CD4-positive, alpha-beta T cell treated with Interleukin-4 for 1 hour (primary cell): ENCODE results near the gene NAA60.
"Not testable (repeated sequence)": the region's sequence is repeated elsewhere in the genome, so short reads cannot be mapped to it uniquely, and the experiment has no call there.

Experiments
- DNase-seq, 2 donors: peaks; one replicate each; pipeline ENCODE4 v3.0.0-alpha.2; 2020 to 2022

The NAA60 gene

GRCh38 chr16:3465301-3465700 is 21.8 kb downstream of the NAA60 start:
- DNase-seq = no peak

GRCh38 chr16:3465911-3466584 is 22.6 kb downstream of the NAA60 start:
- no peak for DNase-seq

- no peak for DNase-seq
Observed at GRCh38 chr16:3467182-3467581, 23.7 kb downstream of the NAA60 start.

GRCh38 chr16:3467921-3468320 is 24.4 kb downstream of the NAA60 start:
- DNase-seq = no peak

- no peak for DNase-seq
Observed at GRCh38 chr16:3468501-3468900, 25.0 kb downstream of the NAA60 start.

GRCh38 chr16:3469736-3470135 is 26.3 kb downstream of the NAA60 start:
- no peak for DNase-seq

GRCh38 chr16:3470723-3471122 is 27.2 kb downstream of the NAA60 start:
- DNase-seq = no peak

- no peak for DNase-seq
Observed at GRCh38 chr16:3471518-3472176, 28.2 kb downstream of the NAA60 start.

- DNase-seq = no peak
Observed at GRCh38 chr16:3472878-3473595, 29.6 kb downstream of the NAA60 start.

- DNase-seq = not testable (repeated sequence)
Observed at GRCh38 chr16:3473596-3473943, 30.1 kb downstream of the NAA60 start.

- DNase-seq = no peak
Observed at GRCh38 chr16:3474136-3474779, 30.8 kb downstream of the NAA60 start.

GRCh38 chr16:3474870-3475269 is 31.4 kb downstream of the NAA60 start:
- not testable (repeated sequence) for DNase-seq

GRCh38 chr16:3475604-3476375 is 32.3 kb downstream of the NAA60 start:
- no peak for DNase-seq

- no peak for DNase-seq
Observed at GRCh38 chr16:3476409-3476808, 32.9 kb downstream of the NAA60 start.

- DNase-seq = no peak
Observed at GRCh38 chr16:3478242-3478925, 34.9 kb downstream of the NAA60 start.

GRCh38 chr16:3479654-3480216 is 36.3 kb downstream of the NAA60 start:
- DNase-seq = no peak

GRCh38 chr16:3480901-3481695 is 37.6 kb downstream of the NAA60 start:
- DNase-seq = no peak

GRCh38 chr16:3481696-3482658 is 38.5 kb downstream of the NAA60 start:
- no peak for DNase-seq

GRCh38 chr16:3482659-3483241 is 39.3 kb downstream of the NAA60 start:
- no peak for DNase-seq
